Fibroblast of lung (primary cell): ENCODE data around the gene TIMM44. TPM values are rescaled to one million over a fixed set of nuclear protein-coding genes. Genes with fewer than 3 reads are reported as not detected.

Experiments used
- DNase-seq, 2 donors: peaks; one replicate each; pipeline versions ENCODE4 v3.0.0 to v3.0.0-alpha.2; 2010; ENCODE audit warnings: low read depth in 2 of 2
- H2AFZ ChIP-seq: 2 replicates; pipeline ENCODE4 v1.5.1; 2012; ENCODE audit warnings: low read length, control low read depth, inconsistent platforms
- H3K27ac ChIP-seq: 2 replicates; pipeline ENCODE4 v1.5.1; 2011; ENCODE audit warnings: low read length, control low read depth; ENCODE audit not compliant: insufficient read depth
- H3K27me3 ChIP-seq: 2 replicates; pipeline ENCODE4 v1.5.1; 2011; ENCODE audit warnings: mild to moderate bottlenecking, low read length; ENCODE audit not compliant: control insufficient read depth, insufficient read depth
- H3K36me3 ChIP-seq: 2 replicates; pipeline ENCODE4 v1.5.1; 2011; ENCODE audit warnings: low read length; ENCODE audit not compliant: control insufficient read depth, insufficient read depth
- H3K4me1 ChIP-seq: 2 replicates; pipeline ENCODE4 v1.5.1; 2011; ENCODE audit warnings: low read length; ENCODE audit not compliant: control insufficient read depth, insufficient read depth; ENCODE audit errors: extremely low read depth
- H3K4me2 ChIP-seq: 2 replicates; pipeline ENCODE4 v1.5.1; 2011; ENCODE audit warnings: low read length, control low read depth; ENCODE audit not compliant: insufficient read depth; ENCODE audit errors: extremely low read depth
- H3K4me3 ChIP-seq, 4 experiments: fragments of 200-600 bp in 1 of 4; sonication (generic) in 1 of 4; replicated peaks in 1 of 4; 2 replicates each; pipeline ENCODE4 v1.5.1; 2011 to 2016; ENCODE audit warnings: low read length in 4 of 4, low read depth in 3 of 4, mild to moderate bottlenecking in 3 of 4, control low read depth in 2 of 4, inconsistent platforms in 1 of 4, mixed read lengths in 1 of 4; ENCODE audit not compliant: insufficient read depth in 1 of 4; ENCODE audit errors: control extremely low read depth in 1 of 4
- H3K79me2 ChIP-seq: 2 replicates; pipeline ENCODE4 v1.5.1; 2012; ENCODE audit warnings: mild to moderate bottlenecking, low read length, inconsistent platforms; ENCODE audit not compliant: control insufficient read depth, insufficient read depth
- H3K9ac ChIP-seq: 2 replicates; pipeline ENCODE4 v1.5.1; 2011; ENCODE audit warnings: mild to moderate bottlenecking, low read length, control low read depth; ENCODE audit not compliant: insufficient read depth
- H3K9me3 ChIP-seq: 2 replicates; pipeline ENCODE4 v1.5.1; 2012; ENCODE audit warnings: low read depth, low read length; ENCODE audit not compliant: control insufficient read depth, insufficient read depth
- H4K20me1 ChIP-seq: 2 replicates; pipeline ENCODE4 v1.5.1; 2011; ENCODE audit warnings: low read length; ENCODE audit not compliant: control insufficient read depth, insufficient read depth; ENCODE audit errors: extremely low read depth
- EZH2 ChIP-seq: IDR thresholded peaks from 2 replicates; pipeline ENCODE4 v1.5.1; 2012; ENCODE audit warnings: low read length, control low read depth, mild to moderate bottlenecking; ENCODE audit errors: missing control alignments
- polyA plus RNA-seq, 2 donors: library from polyadenylated mRNA; depleted of rRNA in 1 of 2; stranded (reverse) in 1 of 2; unstranded in 1 of 2; fragments of >200 nt; gene quantifications; 2 replicates each; pipeline ENCODE4 v1.2.1, GENCODE V29; 2011 to 2012; ENCODE audit warnings: missing spikeins in 1 of 2
- total RNA-seq: library from RNA; depleted of rRNA; stranded (reverse); fragments of >200 nt; gene quantifications from 2 replicates; pipeline ENCODE4 v1.2.1, GENCODE V29; 2014
- TF ChIP-seq, protein P1 (sequence below), 2 donors: IDR thresholded peaks in 1 of 2; conservative IDR thresholded peaks in 1 of 2; 1 replicate in 1 of 2; 2 replicates in 1 of 2; pipeline ENCODE4 v1.5.1; 2011 to 2012; ENCODE audit warnings: low read length in 2 of 2, control low read depth in 1 of 2, inconsistent platforms in 1 of 2, low read depth in 1 of 2, mild to moderate bottlenecking in 1 of 2

The TIMM44 gene
- total and polyA plus RNA-seq, 2 donors (not counting 1 experiment from before 2014, with no cell fraction given): 29.5 to 56.1 TPM

- no peak overlapping the region for H3K4me2 ChIP-seq
- DNase-seq: no peak
- no peak for TF ChIP-seq EZH2
- TF ChIP-seq, protein P1, sequence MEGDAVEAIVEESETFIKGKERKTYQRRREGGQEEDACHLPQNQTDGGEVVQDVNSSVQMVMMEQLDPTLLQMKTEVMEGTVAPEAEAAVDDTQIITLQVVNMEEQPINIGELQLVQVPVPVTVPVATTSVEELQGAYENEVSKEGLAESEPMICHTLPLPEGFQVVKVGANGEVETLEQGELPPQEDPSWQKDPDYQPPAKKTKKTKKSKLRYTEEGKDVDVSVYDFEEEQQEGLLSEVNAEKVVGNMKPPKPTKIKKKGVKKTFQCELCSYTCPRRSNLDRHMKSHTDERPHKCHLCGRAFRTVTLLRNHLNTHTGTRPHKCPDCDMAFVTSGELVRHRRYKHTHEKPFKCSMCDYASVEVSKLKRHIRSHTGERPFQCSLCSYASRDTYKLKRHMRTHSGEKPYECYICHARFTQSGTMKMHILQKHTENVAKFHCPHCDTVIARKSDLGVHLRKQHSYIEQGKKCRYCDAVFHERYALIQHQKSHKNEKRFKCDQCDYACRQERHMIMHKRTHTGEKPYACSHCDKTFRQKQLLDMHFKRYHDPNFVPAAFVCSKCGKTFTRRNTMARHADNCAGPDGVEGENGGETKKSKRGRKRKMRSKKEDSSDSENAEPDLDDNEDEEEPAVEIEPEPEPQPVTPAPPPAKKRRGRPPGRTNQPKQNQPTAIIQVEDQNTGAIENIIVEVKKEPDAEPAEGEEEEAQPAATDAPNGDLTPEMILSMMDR (conservative IDR thresholded peaks at IDR 0.05 in 1 of 2, IDR thresholded peaks at IDR 0.05 in 1 of 2; ENCODE audit: low read depth in 1 of 2, low read length in 2 of 2): no peak
- H3K27ac ChIP-seq: no peak overlapping the region
- no peaks in the 10 kb centered on the region for H3K9me3 ChIP-seq
- no peak overlapping the region for H3K4me3 ChIP-seq
- no peaks in the 10 kb centered on the region for H4K20me1 ChIP-seq
- H3K9ac ChIP-seq: no peak overlapping the region
- no peaks in the 10 kb centered on the region for H3K4me1 ChIP-seq
- H3K79me2 ChIP-seq: no peaks in the 10 kb centered on the region
- H3K36me3 ChIP-seq: no peaks in the 10 kb centered on the region
- peaks cover 4% of the 10 kb centered on the region for H3K27me3 ChIP-seq
- H2AFZ ChIP-seq: no peak overlapping the region
Observed at GRCh38 chr19:7879836-7880235, 63.6 kb downstream of the TIMM44 start.

DNA sequence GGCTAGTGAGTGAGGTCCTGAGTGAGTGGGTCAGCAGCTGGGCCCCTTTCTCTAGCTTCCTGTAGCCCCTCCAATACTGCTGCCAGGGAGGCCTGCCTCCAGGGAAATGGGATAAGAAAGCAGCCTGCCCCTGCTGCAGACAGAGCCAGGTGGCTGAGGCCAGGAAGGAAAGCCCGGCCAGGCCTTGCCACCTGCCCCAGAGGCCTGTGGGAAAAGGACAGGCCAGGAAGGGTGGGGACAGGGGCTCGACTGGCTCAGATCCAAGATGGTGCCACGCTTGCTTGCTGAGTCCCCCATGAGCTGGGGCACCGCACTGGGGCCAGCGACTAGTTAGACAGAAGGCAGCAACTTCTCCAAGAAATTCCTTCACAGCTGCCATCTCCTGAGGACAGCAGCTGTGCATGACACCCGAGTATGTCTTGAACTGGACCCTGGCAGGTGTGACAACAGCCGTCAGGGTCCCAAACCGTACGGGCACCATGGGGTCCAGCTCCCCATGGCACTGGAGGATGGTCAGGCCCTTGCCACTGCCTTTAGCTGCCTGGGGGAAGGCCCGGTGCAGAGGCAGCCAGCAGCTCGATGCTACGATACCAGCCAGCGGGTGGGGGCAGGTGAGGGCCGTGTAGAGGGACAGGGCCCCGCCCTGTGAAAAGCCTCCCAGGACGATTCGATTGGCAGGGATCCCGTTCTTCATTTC is 64.2 kb downstream of the TIMM44 start:
- H3K9ac ChIP-seq: no peak overlapping the region
- TF ChIP-seq, protein P1 (conservative IDR thresholded peaks at IDR 0.05 in 1 of 2, IDR thresholded peaks at IDR 0.05 in 1 of 2; ENCODE audit: low read depth in 1 of 2, low read length in 2 of 2): no peak
- no peak for TF ChIP-seq EZH2
- H3K36me3 ChIP-seq: no peaks in the 10 kb centered on the region
- H2AFZ ChIP-seq: no peak overlapping the region
- H3K27ac ChIP-seq: no peak overlapping the region
- H3K9me3 ChIP-seq: no peaks in the 10 kb centered on the region
- H3K79me2 ChIP-seq: no peaks in the 10 kb centered on the region
- no peaks in the 10 kb centered on the region for H3K4me1 ChIP-seq
- no peak overlapping the region for H3K4me3 ChIP-seq
- no peak overlapping the region for H3K4me2 ChIP-seq
- peaks cover 7% of the 10 kb centered on the region for H3K27me3 ChIP-seq
- no peak for DNase-seq
- no peaks in the 10 kb centered on the region for H4K20me1 ChIP-seq

GRCh38 chr19:7877249-7877836 is 66.1 kb downstream of the TIMM44 start:
- no peak for DNase-seq

More at GRCh38 chr19:7877249-7877836, 66.1 kb downstream of the TIMM44 start:
- Histone ChIP-seq H3K27me3 (peaks cover 17% of the 10 kb centered on the region), H3K36me3 (no peaks in the 10 kb centered on the region), H3K4me3 (no peak overlapping the region), H3K4me1 (no peaks in the 10 kb centered on the region), H3K4me2 (no peak overlapping the region), H3K9ac (no peak overlapping the region), H3K9me3 (no peaks in the 10 kb centered on the region), H2AFZ (no peak overlapping the region), H4K20me1 (no peaks in the 10 kb centered on the region), H3K27ac (no peak overlapping the region), H3K79me2 (no peaks in the 10 kb centered on the region)
- TF ChIP-seq, protein P1 (conservative IDR thresholded peaks at IDR 0.05 in 1 of 2, IDR thresholded peaks at IDR 0.05 in 1 of 2; ENCODE audit: low read depth in 1 of 2, low read length in 2 of 2): no peak
- TF ChIP-seq EZH2: no peak

Other genes starting within 250 kb of the TIMM44 start
- not detected in 2 replicates for gene FCER2, start 241.5 kb downstream of the TIMM44 start, total RNA-seq
- not detected in 2 replicates for gene FCER2, start 241.5 kb downstream of the TIMM44 start, polyA plus RNA-seq
- gene CLEC4G, start 211.6 kb downstream of the TIMM44 start, total RNA-seq: not detected in 2 replicates
- gene CLEC4G, start 211.6 kb downstream of the TIMM44 start, polyA plus RNA-seq: not detected in 2 replicates
- gene CD209, start 196.1 kb downstream of the TIMM44 start, total RNA-seq: not detected in 2 replicates
- not detected in 2 replicates for gene CD209, start 196.1 kb downstream of the TIMM44 start, polyA plus RNA-seq
- not detected in 2 replicates for gene CLEC4M, start 180.4 kb downstream of the TIMM44 start, total RNA-seq
- not detected in 2 replicates for gene CLEC4M, start 180.4 kb downstream of the TIMM44 start, polyA plus RNA-seq
- 13.4 and 16.5 TPM in 2 replicates for gene EVI5L, start 113.4 kb downstream of the TIMM44 start, total RNA-seq
- 8.8 and 10.4 TPM in 2 replicates for gene EVI5L, start 113.4 kb downstream of the TIMM44 start, polyA plus RNA-seq
- under 0.01 TPM in 1 of 2 replicates, not detected in the other for gene PRR36, start 69.3 kb downstream of the TIMM44 start, total RNA-seq
- not detected in 2 replicates for gene PRR36, start 69.3 kb downstream of the TIMM44 start, polyA plus RNA-seq
- gene LRRC8E, start 55.2 kb downstream of the TIMM44 start, total RNA-seq: 2.6 and 3.0 TPM in 2 replicates
- 3.5 and 3.7 TPM in 2 replicates for gene LRRC8E, start 55.2 kb downstream of the TIMM44 start, polyA plus RNA-seq
- gene MAP2K7, start 39.8 kb downstream of the TIMM44 start, total RNA-seq: 8.7 and 10.4 TPM in 2 replicates
- gene MAP2K7, start 39.8 kb downstream of the TIMM44 start, polyA plus RNA-seq: 7.8 and 8.5 TPM in 2 replicates
- gene TGFBR3L, start 28.8 kb downstream of the TIMM44 start, total RNA-seq: 1.0 and 1.3 TPM in 2 replicates
- gene TGFBR3L, start 28.8 kb downstream of the TIMM44 start, polyA plus RNA-seq: 0.35 TPM in 1 of 2 replicates, not detected in the other
- gene SNAPC2, start 23.3 kb downstream of the TIMM44 start, total RNA-seq: 11.4 and 12.8 TPM in 2 replicates
- gene SNAPC2, start 23.3 kb downstream of the TIMM44 start, polyA plus RNA-seq: 13.4 and 15.6 TPM in 2 replicates
- gene CTXN1, start 17.5 kb downstream of the TIMM44 start, total RNA-seq: 0.66 and 0.77 TPM in 2 replicates
- gene CTXN1, start 17.5 kb downstream of the TIMM44 start, polyA plus RNA-seq: 0.85 and 1.1 TPM in 2 replicates
- gene ELAVL1, start 62.0 kb upstream of the TIMM44 start, total RNA-seq: 12.6 and 15.2 TPM in 2 replicates
- 61.6 and 87.7 TPM in 2 replicates for gene ELAVL1, start 62.0 kb upstream of the TIMM44 start, polyA plus RNA-seq
- gene CCL25, start 109.1 kb upstream of the TIMM44 start, total RNA-seq: not detected in 2 replicates
- not detected in 2 replicates for gene CCL25, start 109.1 kb upstream of the TIMM44 start, polyA plus RNA-seq
- gene FBN3, start 205.9 kb upstream of the TIMM44 start, total RNA-seq: under 0.01 TPM in 1 of 2 replicates, not detected in the other
- not detected in 2 replicates for gene FBN3, start 205.9 kb upstream of the TIMM44 start, polyA plus RNA-seq